Endothelial cell of umbilical vein (primary cell): ENCODE data around the gene ITGB2. TPM values are rescaled to one million over a fixed set of nuclear protein-coding genes. Genes with fewer than 3 reads are reported as not detected.

Experiments
- BruUV-seq: library from RNA; stranded (reverse); fragments of 400-500 nt; replicated peaks from 2 replicates; lab custom pipeline; 2021; lab: Mats Ljungman, UMichigan
- CTCF ChIA-PET: fragments of 300-600, 350-600 bp; sonication (Branson Sonifier 250); formaldehyde crosslinking; loops from one replicate; lab custom pipeline; 2021; ENCODE audit warnings: antibody characterized with exemption, inconsistent platforms; lab: Charles Lee
- POLR2A ChIA-PET: fragments of 300-600, 350-600 bp; sonication (Branson Sonifier 250); formaldehyde crosslinking; loops from one replicate; lab custom pipeline; 2021; ENCODE audit warnings: antibody characterized with exemption, inconsistent platforms; lab: Charles Lee
- DNase-seq: peaks from one replicate; pipeline ENCODE4 v3.0.0-alpha.2; 2011; ENCODE audit warnings: low read depth, low spot score
- FAIRE-seq: peaks from 2 replicates; lab custom pipeline; 2011; peaks lifted over from hg19 to GRCh38; lab: Jason Lieb, UNC
- H2AFZ ChIP-seq: 2 replicates; pipeline ENCODE4 v1.6.0; 2012; ENCODE audit warnings: low read depth, low read length, control low read depth, inconsistent platforms
- H3K27ac ChIP-seq: 2 replicates; pipeline ENCODE4 v1.5.1; 2011; ENCODE audit warnings: low read depth, mild to moderate bottlenecking, control low read depth, low read length, moderate library complexity; ENCODE audit not compliant: insufficient read depth
- H3K27me3 ChIP-seq, 2 experiments: 2 replicates each; pipeline versions ENCODE4 v1.6.0 to v1.6.1; 2011; ENCODE audit warnings: low read length in 2 of 2, mixed read lengths in 1 of 2; ENCODE audit not compliant: control insufficient read depth in 2 of 2, insufficient read depth in 2 of 2
- H3K36me3 ChIP-seq, 2 experiments: 2 replicates in 1 of 2; 3 replicates in 1 of 2; pipeline ENCODE4 v1.5.1; 2011; ENCODE audit warnings: low read length in 2 of 2, mild to moderate bottlenecking in 1 of 2, moderate library complexity in 1 of 2; ENCODE audit not compliant: control insufficient read depth in 2 of 2, insufficient read depth in 2 of 2; ENCODE audit errors: extremely low read depth in 1 of 2
- H3K4me1 ChIP-seq: 3 replicates; pipeline ENCODE4 v1.5.1; 2011; ENCODE audit warnings: mild to moderate bottlenecking, low read length; ENCODE audit not compliant: control insufficient read depth, insufficient read depth; ENCODE audit errors: extremely low read depth
- H3K4me2 ChIP-seq: 2 replicates; pipeline ENCODE4 v1.6.1; 2011; ENCODE audit warnings: low read length, control low read depth, mixed read lengths; ENCODE audit not compliant: insufficient read depth
- H3K4me3 ChIP-seq, 3 experiments: fragments of 200-600 bp in 1 of 3; sonication (generic), shearing (Covaris generic) in 1 of 3; replicated peaks in 1 of 3; 2 replicates each; pipeline ENCODE4 v1.5.1; 2011 to 2016; ENCODE audit warnings: control low read depth in 3 of 3, low read length in 3 of 3, mild to moderate bottlenecking in 2 of 3, inconsistent platforms in 1 of 3, low read depth in 1 of 3, moderate library complexity in 1 of 3; ENCODE audit not compliant: insufficient read depth in 1 of 3
- H3K79me2 ChIP-seq: 2 replicates; pipeline ENCODE4 v1.6.0; 2012; ENCODE audit warnings: low read length, inconsistent platforms; ENCODE audit not compliant: control insufficient read depth, insufficient read depth
- H3K9ac ChIP-seq: replicated peaks from 2 replicates; pipeline ENCODE3; 2011; ENCODE audit warnings: low read length, control low read depth; ENCODE audit not compliant: insufficient read depth; ENCODE audit errors: extremely low read depth
- H3K9me1 ChIP-seq: replicated peaks from 3 replicates; pipeline ENCODE4 v1.6.0; 2011; ENCODE audit warnings: mild to moderate bottlenecking, low read length; ENCODE audit not compliant: control insufficient read depth, insufficient read depth; ENCODE audit errors: extremely low read depth
- H3K9me3 ChIP-seq: replicated peaks from 2 replicates; pipeline ENCODE4 v1.5.1; 2012; ENCODE audit warnings: low read length, inconsistent platforms; ENCODE audit not compliant: control insufficient read depth, insufficient read depth
- H4K20me1 ChIP-seq: replicated peaks from 2 replicates; pipeline ENCODE3; 2011; ENCODE audit warnings: mild to moderate bottlenecking, low read length; ENCODE audit not compliant: control insufficient read depth, insufficient read depth; ENCODE audit errors: extremely low read depth
- CTCF ChIP-seq, 2 donors: IDR thresholded peaks; 1 replicate in 1 of 2; 2 replicates in 1 of 2; pipeline ENCODE4 v1.5.1; 2011; ENCODE audit warnings: low read length in 2 of 2, mild to moderate bottlenecking in 2 of 2, moderate library complexity in 2 of 2, control low read depth in 1 of 2, inconsistent platforms in 1 of 2, low read depth in 1 of 2; ENCODE audit not compliant: insufficient read depth in 1 of 2; ENCODE audit errors: extremely low read depth in 1 of 2
- POLR2AphosphoS5 ChIP-seq: IDR thresholded peaks from 2 replicates; pipeline ENCODE4 v1.6.1; 2012; ENCODE audit warnings: low read depth, mild to moderate bottlenecking, control low read depth, low read length, moderate library complexity; ENCODE audit not compliant: insufficient read depth
- dilution Hi-C: fragments of 300-500 bp; cut with MboI; formaldehyde crosslinking; loops from one replicate; pipeline ENCODE4 v1.15.0; 2019; ENCODE audit warnings: low sequenced_read_pairs; ENCODE audit not compliant: extremely low pct_ligation_motif_present
- intact Hi-C: fragments of 100-400 bp; cut with micrococcal nuclease; formaldehyde crosslinking; loops from one replicate; pipeline ENCODE4 v1.10.0; 2022
- polyA plus RNA-seq, 4 experiments: library from polyadenylated mRNA; depleted of rRNA in 3 of 4; stranded (reverse) in 3 of 4; unstranded in 1 of 4; fragments of >200 nt; gene quantifications; 2 replicates each; pipeline versions ENCODE4 v1.2.1 to v1.2.3, GENCODE V29; 2011 to 2012; ENCODE audit warnings: missing spikeins in 1 of 4
- total RNA-seq: library from RNA; stranded (reverse); gene quantifications from 2 replicates; pipeline ENCODE4 v1.2.3, GENCODE V29; 2021

The ITGB2 gene
- total and polyA plus RNA-seq, 2 donors (not counting 3 experiments of a cell fraction or from before 2014, with no cell fraction given): 0.39 to 0.91 TPM

GRCh38 chr21:44932408-44933181 is 11.9 kb upstream of the ITGB2 start:
- H3K27ac ChIP-seq: no peak overlapping the region
- dilution Hi-C loops: loop anchor here (25.0 kb wide), 1 partner anchor 205 kb away; no protein-coding TSS in a partner anchor

More at GRCh38 chr21:44932408-44933181, 11.9 kb upstream of the ITGB2 start:
- no peak for FAIRE-seq
- ChIA-PET POLR2A (interaction anchor here (1.1 kb wide), 1 partner anchor 40 kb away, joined by 3 read pairs; no protein-coding TSS in a partner anchor), CTCF (interaction anchor here (0.6 to 3.4 kb wide), 40 partner anchors 13 to 980 kb away, joined by 3 to 62 read pairs (median 4); partner anchors contain the start of genes PTTG1IP, SUMO3 and UBE2G2)
- TF ChIP-seq POLR2AphosphoS5: no peak
- TF ChIP-seq CTCF (IDR thresholded peaks at IDR 0.05; ENCODE audit: extremely low read depth in 1 of 2, insufficient read depth in 1 of 2, low read depth in 1 of 2, low read length in 2 of 2): peak; percentile 41 to 76
- Histone ChIP-seq H3K4me1 (peaks cover 16% of the 10 kb centered on the region), H3K36me3 (no peaks in the 10 kb centered on the region), H3K9me3 (no peaks in the 10 kb centered on the region), H4K20me1 (no peaks in the 10 kb centered on the region), H3K4me3 (peak overlapping the region in 2 of 3 experiments; percentile 26 to 31), H3K4me2 (peak overlapping the region; percentile 52), H2AFZ (peak overlapping the region; percentile 50), H3K79me2 (no peaks in the 10 kb centered on the region), H3K9me1 (no peaks in the 10 kb centered on the region), H3K9ac (no peak overlapping the region), H3K27me3 (peaks cover 7 to 13% of the 10 kb centered on the region in 2 experiments)
- DNase-seq: no peak
- BruUV-seq: no TSS peak
- intact Hi-C loops: loop anchor here (1.0 to 10.0 kb wide), 3 partner anchors 40 to 418 kb away; partner anchors contain the start of gene UBE2G2
